SK-N-SH (cell line): ENCODE measurements around the gene GID4. TPM values are rescaled to one million over a fixed set of nuclear protein-coding genes. Genes with fewer than 3 reads are reported as not detected.

Source experiments
- CTCF ChIA-PET: fragments of 300-600, 350-600 bp; formaldehyde crosslinking; extraction: SDS; loops from one replicate; lab custom pipeline; 2021; lab: Yijun Ruan, JAX
- POLR2A ChIA-PET: fragments of 350-600 bp; sonication (Branson Sonifier 250); formaldehyde crosslinking; extraction: SDS; loops from one replicate; lab custom pipeline; 2020; ENCODE audit warnings: antibody characterized with exemption, inconsistent platforms; lab: Yijun Ruan, JAX
- DNase-seq: peaks from one replicate; pipeline ENCODE4 v3.0.0; 2012
- H2AFZ ChIP-seq: fragments of 200-600 bp; sonication (generic); 2 replicates; pipeline ENCODE4 v1.8.1; 2016; ENCODE audit warnings: antibody characterized with exemption, mild to moderate bottlenecking, low read depth
- H3F3A ChIP-seq: fragments of 200-600 bp; sonication (generic); replicated peaks from 2 replicates; pipeline ENCODE3; 2016; ENCODE audit warnings: antibody characterized with exemption, mild to moderate bottlenecking; ENCODE audit not compliant: insufficient read depth
- H3K27ac ChIP-seq, 2 experiments: fragments of 200-500 bp in 1 of 2; fragments of 200-600 bp in 1 of 2; sonication (Bioruptor generic) in 1 of 2; sonication (generic), shearing (Covaris generic) in 1 of 2; 2 replicates each; pipeline versions ENCODE4 v1.5.1 to v1.6.1; 2014 to 2016; ENCODE audit warnings: low read depth in 2 of 2, inconsistent platforms in 1 of 2, low read length in 1 of 2, mild to moderate bottlenecking in 1 of 2, mixed read lengths in 1 of 2
- H3K27me3 ChIP-seq: fragments of 200-600 bp; sonication (generic), shearing (Covaris generic); 2 replicates; pipeline ENCODE4 v1.6.1; 2016; ENCODE audit warnings: mixed run types; ENCODE audit not compliant: insufficient read depth
- H3K36me3 ChIP-seq, 2 experiments: fragments of 200-500 bp in 1 of 2; fragments of 200-600 bp in 1 of 2; sonication (Bioruptor generic) in 1 of 2; sonication (generic) in 1 of 2; replicated peaks in 1 of 2; 2 replicates each; pipeline versions ENCODE3 to v1.5.1; 2014 to 2016; ENCODE audit warnings: low read length in 1 of 2, mild to moderate bottlenecking in 1 of 2; ENCODE audit not compliant: insufficient read depth in 2 of 2, control insufficient read depth in 1 of 2
- H3K4me1 ChIP-seq, 2 experiments: fragments of 200-500 bp in 1 of 2; fragments of 200-600 bp in 1 of 2; sonication (Bioruptor generic) in 1 of 2; sonication (generic), shearing (Covaris generic) in 1 of 2; 2 replicates each; pipeline versions ENCODE4 v1.5.1 to v1.6.1; 2014 to 2016; ENCODE audit warnings: low read depth in 1 of 2, low read length in 1 of 2, mixed run types in 1 of 2; ENCODE audit not compliant: insufficient read depth in 2 of 2, control insufficient read depth in 1 of 2
- H3K4me2 ChIP-seq: fragments of 200-600 bp; sonication (generic), shearing (Covaris generic); 2 replicates; pipeline ENCODE4 v1.6.1; 2017; ENCODE audit warnings: mixed run types
- H3K4me3 ChIP-seq, 2 experiments: fragments of 200-500 bp in 1 of 2; fragments of 200-600 bp in 1 of 2; sonication (Bioruptor generic) in 1 of 2; sonication (generic), shearing (Covaris generic) in 1 of 2; 2 replicates each; pipeline versions ENCODE4 v1.5.1 to v1.8.1; 2014 to 2016; ENCODE audit warnings: low read depth in 2 of 2, inconsistent platforms in 1 of 2, low read length in 1 of 2, mild to moderate bottlenecking in 1 of 2, mixed read lengths in 1 of 2, moderate library complexity in 1 of 2
- H3K79me2 ChIP-seq: fragments of 200-600 bp; sonication (generic); 2 replicates; pipeline ENCODE4 v1.8.1; 2017; ENCODE audit warnings: mild to moderate bottlenecking; ENCODE audit not compliant: insufficient read depth
- H3K9ac ChIP-seq: fragments of 200-600 bp; sonication (generic); 2 replicates; pipeline ENCODE4 v1.6.1; 2017; ENCODE audit warnings: mixed run types
- H3K9me2 ChIP-seq: fragments of 200-600 bp; sonication (generic); 2 replicates; pipeline ENCODE4 v1.6.1; 2017; ENCODE audit warnings: mixed run types
- H3K9me3 ChIP-seq: fragments of 200-600 bp; sonication (generic); 2 replicates; pipeline ENCODE4 v1.6.1; 2017; ENCODE audit warnings: mixed run types, mild to moderate bottlenecking, moderate library complexity
- H4K20me1 ChIP-seq: fragments of 200-600 bp; sonication (generic); 2 replicates; pipeline ENCODE4 v1.6.1; 2017; ENCODE audit warnings: mild to moderate bottlenecking, mixed run types; ENCODE audit not compliant: insufficient read depth
- CHD2 ChIP-seq: fragments of 150-350 bp; IDR thresholded peaks from 2 replicates; pipeline ENCODE4 v1.6.1; 2018; ENCODE audit warnings: low read length; ENCODE audit not compliant: partially characterized antibody
- CTCF ChIP-seq: fragments of 200-600 bp; sonication (generic); IDR thresholded peaks from 2 replicates; pipeline ENCODE4 v1.6.1; 2017; ENCODE audit warnings: antibody characterized with exemption, mild to moderate bottlenecking, moderate library complexity
- ELF1 ChIP-seq: IDR thresholded peaks from 2 replicates; pipeline ENCODE4 v1.4.0; 2012
- EP300 ChIP-seq, 2 experiments: IDR thresholded peaks; 2 replicates each; pipeline versions ENCODE4 v1.4.0 to v1.6.1; 2012; ENCODE audit warnings: borderline replicate concordance in 1 of 2, low read depth in 1 of 2, low read length in 1 of 2
- EZH2phosphoT487 ChIP-seq: fragments of 200-600 bp; sonication (generic); IDR thresholded peaks from 2 replicates; pipeline ENCODE4 v1.6.1; 2017; ENCODE audit warnings: low read depth, mixed run types, mild to moderate bottlenecking, antibody characterized with exemption, moderate library complexity, borderline replicate concordance
- FOXM1 ChIP-seq: IDR thresholded peaks from 2 replicates; pipeline ENCODE4 v1.4.0; 2012; ENCODE audit warnings: low read depth, mild to moderate bottlenecking
- JUND ChIP-seq: IDR thresholded peaks from 2 replicates; pipeline ENCODE4 v1.4.0; 2012
- MAX ChIP-seq: IDR thresholded peaks from 2 replicates; pipeline ENCODE4 v1.4.0; 2012; ENCODE audit warnings: low read depth
- MEF2A ChIP-seq: IDR thresholded peaks from 2 replicates; pipeline ENCODE4 v1.4.0; 2012; ENCODE audit warnings: low read depth, borderline replicate concordance
- NFIC ChIP-seq: IDR thresholded peaks from 2 replicates; pipeline ENCODE4 v1.4.0; 2012; ENCODE audit warnings: borderline replicate concordance
- NRF1 ChIP-seq: IDR thresholded peaks from 2 replicates; pipeline ENCODE4 v1.6.1; 2012; ENCODE audit warnings: low read depth, mild to moderate bottlenecking, low read length
- POLR2AphosphoS5 ChIP-seq: IDR thresholded peaks from 2 replicates; pipeline ENCODE4 v1.6.1; 2012; ENCODE audit warnings: low read depth, low read length
- RAD21 ChIP-seq: IDR thresholded peaks from 2 replicates; pipeline ENCODE4 v1.6.1; 2012; ENCODE audit warnings: mild to moderate bottlenecking, low read length
- RFX5 ChIP-seq: IDR thresholded peaks from 2 replicates; pipeline ENCODE4 v1.6.1; 2012; ENCODE audit warnings: mild to moderate bottlenecking, improper control_type of control experiment, low read length
- RXRA ChIP-seq: IDR thresholded peaks from 2 replicates; pipeline ENCODE4 v1.4.0; 2012; ENCODE audit warnings: low read depth, mild to moderate bottlenecking, borderline replicate concordance
- TAF1 ChIP-seq: IDR thresholded peaks from 2 replicates; pipeline ENCODE4 v1.6.1; 2012; ENCODE audit warnings: low read depth, mild to moderate bottlenecking, low read length, moderate library complexity, borderline replicate concordance
- TCF12 ChIP-seq: IDR thresholded peaks from 2 replicates; pipeline ENCODE4 v1.4.0; 2012
- USF2 ChIP-seq: fragments of 150-350 bp; IDR thresholded peaks from 2 replicates; pipeline ENCODE4 v1.6.1; 2017; ENCODE audit warnings: antibody characterized with exemption, low read length, low read depth, borderline replicate concordance
- WGBS: methylation state at CpG from one replicate; pipeline ENCODE4 v1.1.6; 2017; ENCODE audit warnings: low lambda C conversion rate; 5-methylcytosine and 5-hydroxymethylcytosine counted together
- polyA plus RNA-seq, 3 experiments: library from polyadenylated mRNA; depleted of rRNA; stranded (reverse); fragments of >200 nt; gene quantifications; 2 replicates each; pipeline ENCODE4 v1.2.3, GENCODE V29; 2012
- TF ChIP-seq, protein P1 (sequence below): fragments of 150-350 bp; IDR thresholded peaks from 2 replicates; pipeline ENCODE4 v1.6.1; 2016; ENCODE audit warnings: mild to moderate bottlenecking, low read depth, low read length
- TF ChIP-seq, protein P2 (sequence below): IDR thresholded peaks from 2 replicates; pipeline ENCODE4 v1.4.0; 2012; ENCODE audit warnings: low read depth, borderline replicate concordance

Gene GID4
- polyA plus RNA-seq, 1 of the 3 experiments (the other 2 are of a cell fraction): 4.3 TPM

GRCh38 chr17:18069101-18069500 lies 29.9 kb downstream of the GID4 start:
- no peak overlapping the region for H2AFZ ChIP-seq
- peaks cover 4% of the 10 kb centered on the region for H3F3A ChIP-seq
- no peaks in the 10 kb centered on the region for H4K20me1 ChIP-seq
- H3K4me3 ChIP-seq: no peak overlapping the region
- no peak overlapping the region for H3K4me2 ChIP-seq
- no peaks in the 10 kb centered on the region for H3K4me1 ChIP-seq
- H3K36me3 ChIP-seq: peaks cover under 1 to 17% of the 10 kb centered on the region in 2 experiments
- WGBS: 89% methylated on average over 2 of the region's 2 CpGs
- TF ChIP-seq MEF2A: no peak
- TF ChIP-seq TAF1: no peak
- no peak for TF ChIP-seq MAX
- no peak for TF ChIP-seq USF2
- no peak for TF ChIP-seq NFIC
- no peak for TF ChIP-seq RXRA
- no peak for TF ChIP-seq TCF12
- TF ChIP-seq, protein P1, sequence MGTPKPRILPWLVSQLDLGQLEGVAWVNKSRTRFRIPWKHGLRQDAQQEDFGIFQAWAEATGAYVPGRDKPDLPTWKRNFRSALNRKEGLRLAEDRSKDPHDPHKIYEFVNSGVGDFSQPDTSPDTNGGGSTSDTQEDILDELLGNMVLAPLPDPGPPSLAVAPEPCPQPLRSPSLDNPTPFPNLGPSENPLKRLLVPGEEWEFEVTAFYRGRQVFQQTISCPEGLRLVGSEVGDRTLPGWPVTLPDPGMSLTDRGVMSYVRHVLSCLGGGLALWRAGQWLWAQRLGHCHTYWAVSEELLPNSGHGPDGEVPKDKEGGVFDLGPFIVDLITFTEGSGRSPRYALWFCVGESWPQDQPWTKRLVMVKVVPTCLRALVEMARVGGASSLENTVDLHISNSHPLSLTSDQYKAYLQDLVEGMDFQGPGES: no peak
- no peak for TF ChIP-seq NRF1
- TF ChIP-seq ELF1: no peak
- TF ChIP-seq FOXM1: no peak
- TF ChIP-seq RFX5: no peak
- no peak for TF ChIP-seq CHD2
- no peak for TF ChIP-seq EP300 (IDR thresholded peaks at IDR 0.05; ENCODE audit: borderline replicate concordance in 1 of 2, low read depth in 1 of 2, low read length in 1 of 2)
- TF ChIP-seq CTCF: no peak
- no peak for TF ChIP-seq RAD21
- no peak for TF ChIP-seq JUND
- TF ChIP-seq EZH2phosphoT487: no peak
- TF ChIP-seq, protein P2, sequence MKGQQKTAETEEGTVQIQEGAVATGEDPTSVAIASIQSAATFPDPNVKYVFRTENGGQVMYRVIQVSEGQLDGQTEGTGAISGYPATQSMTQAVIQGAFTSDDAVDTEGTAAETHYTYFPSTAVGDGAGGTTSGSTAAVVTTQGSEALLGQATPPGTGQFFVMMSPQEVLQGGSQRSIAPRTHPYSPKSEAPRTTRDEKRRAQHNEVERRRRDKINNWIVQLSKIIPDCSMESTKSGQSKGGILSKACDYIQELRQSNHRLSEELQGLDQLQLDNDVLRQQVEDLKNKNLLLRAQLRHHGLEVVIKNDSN: no peak
- TF ChIP-seq POLR2AphosphoS5: no peak
- TF ChIP-seq, all 33 proteins: peak for 0
- no peak for DNase-seq
- POLR2A ChIA-PET: no interaction called here
- no peaks in the 10 kb centered on the region for H3K79me2 ChIP-seq
- no peaks in the 10 kb centered on the region for H3K9me2 ChIP-seq
- H3K9ac ChIP-seq: no peak overlapping the region
- CTCF ChIA-PET: interaction anchor here (1.0 kb wide), 1 partner anchor 26 kb away, joined by 3 read pairs; no protein-coding TSS in a partner anchor
- H3K27me3 ChIP-seq: no peaks in the 10 kb centered on the region
- H3K27ac ChIP-seq: no peak overlapping the region
- no peaks in the 10 kb centered on the region for H3K9me3 ChIP-seq
